PFSK-1 (cell line): ENCODE measurements around the gene ITGAL.

Source experiments
- POLR2AphosphoS5 ChIP-seq: IDR thresholded peaks from 2 replicates; pipeline ENCODE4 v1.6.1; 2012; ENCODE audit warnings: low read depth, mild to moderate bottlenecking, control low read depth, low read length, moderate library complexity
- TAF1 ChIP-seq: IDR thresholded peaks from 2 replicates; pipeline ENCODE4 v1.6.1; 2012; ENCODE audit warnings: low read length, control low read depth, borderline replicate concordance; ENCODE audit not compliant: insufficient read depth
- TF ChIP-seq, protein P1 (sequence below), 2 experiments: IDR thresholded peaks; 2 replicates each; pipeline versions ENCODE4 v1.6.1 to v1.8.0; 2011 to 2012; ENCODE audit warnings: low read depth in 2 of 2, low read length in 2 of 2, control low read depth in 1 of 2, inconsistent platforms in 1 of 2, mild to moderate bottlenecking in 1 of 2, moderate library complexity in 1 of 2; ENCODE audit not compliant: insufficient read depth in 1 of 2

DNA sequence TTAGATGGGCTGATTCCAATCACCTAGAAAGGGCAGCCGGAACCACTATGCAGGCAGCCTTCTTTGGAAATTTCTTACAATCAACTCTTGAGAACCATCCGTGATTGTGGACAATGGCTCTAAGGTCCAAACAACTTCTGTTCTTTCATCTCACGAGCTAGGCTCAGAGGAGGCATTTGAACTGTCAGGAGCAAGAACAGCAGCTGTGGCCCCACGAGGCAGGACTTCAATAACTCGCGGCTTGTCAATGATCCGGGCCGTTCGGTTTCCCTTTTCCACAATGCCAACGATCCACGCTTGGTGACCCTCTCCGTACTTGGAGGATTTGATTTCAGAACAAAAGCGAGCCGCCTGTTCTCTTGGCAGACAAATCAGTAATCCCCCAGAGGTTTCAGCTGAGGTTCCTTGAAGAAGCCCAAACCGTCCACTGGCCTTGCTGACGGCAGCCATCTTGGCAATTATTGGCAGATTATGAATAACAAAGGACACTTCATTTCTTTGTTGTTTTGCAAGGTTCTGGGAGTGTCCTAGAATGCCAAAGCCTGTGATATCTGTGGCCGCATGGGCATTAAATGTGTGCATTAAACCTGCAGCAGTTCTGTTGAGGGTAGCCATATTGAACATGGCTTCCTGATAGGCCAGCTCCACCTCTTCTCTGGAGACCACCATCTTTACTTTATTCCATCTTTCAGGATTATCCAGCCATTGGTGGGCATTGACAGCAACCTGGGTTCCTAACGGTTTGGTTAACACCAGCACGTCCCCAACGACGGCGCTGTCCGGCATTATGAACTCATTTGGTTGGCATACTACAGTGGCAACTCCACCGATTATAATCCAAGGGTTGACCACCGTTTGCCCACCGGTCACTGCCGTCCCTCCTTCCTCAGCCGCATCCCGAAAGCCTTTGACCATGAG, 28.1 kb upstream of the ITGAL start:
- TF ChIP-seq POLR2AphosphoS5 (no peak), TAF1 (no peak)
- TF ChIP-seq, protein P1, sequence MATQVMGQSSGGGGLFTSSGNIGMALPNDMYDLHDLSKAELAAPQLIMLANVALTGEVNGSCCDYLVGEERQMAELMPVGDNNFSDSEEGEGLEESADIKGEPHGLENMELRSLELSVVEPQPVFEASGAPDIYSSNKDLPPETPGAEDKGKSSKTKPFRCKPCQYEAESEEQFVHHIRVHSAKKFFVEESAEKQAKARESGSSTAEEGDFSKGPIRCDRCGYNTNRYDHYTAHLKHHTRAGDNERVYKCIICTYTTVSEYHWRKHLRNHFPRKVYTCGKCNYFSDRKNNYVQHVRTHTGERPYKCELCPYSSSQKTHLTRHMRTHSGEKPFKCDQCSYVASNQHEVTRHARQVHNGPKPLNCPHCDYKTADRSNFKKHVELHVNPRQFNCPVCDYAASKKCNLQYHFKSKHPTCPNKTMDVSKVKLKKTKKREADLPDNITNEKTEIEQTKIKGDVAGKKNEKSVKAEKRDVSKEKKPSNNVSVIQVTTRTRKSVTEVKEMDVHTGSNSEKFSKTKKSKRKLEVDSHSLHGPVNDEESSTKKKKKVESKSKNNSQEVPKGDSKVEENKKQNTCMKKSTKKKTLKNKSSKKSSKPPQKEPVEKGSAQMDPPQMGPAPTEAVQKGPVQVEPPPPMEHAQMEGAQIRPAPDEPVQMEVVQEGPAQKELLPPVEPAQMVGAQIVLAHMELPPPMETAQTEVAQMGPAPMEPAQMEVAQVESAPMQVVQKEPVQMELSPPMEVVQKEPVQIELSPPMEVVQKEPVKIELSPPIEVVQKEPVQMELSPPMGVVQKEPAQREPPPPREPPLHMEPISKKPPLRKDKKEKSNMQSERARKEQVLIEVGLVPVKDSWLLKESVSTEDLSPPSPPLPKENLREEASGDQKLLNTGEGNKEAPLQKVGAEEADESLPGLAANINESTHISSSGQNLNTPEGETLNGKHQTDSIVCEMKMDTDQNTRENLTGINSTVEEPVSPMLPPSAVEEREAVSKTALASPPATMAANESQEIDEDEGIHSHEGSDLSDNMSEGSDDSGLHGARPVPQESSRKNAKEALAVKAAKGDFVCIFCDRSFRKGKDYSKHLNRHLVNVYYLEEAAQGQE (IDR thresholded peaks at IDR 0.05; ENCODE audit: insufficient read depth in 1 of 2, low read depth in 2 of 2, low read length in 2 of 2): no peak
